ENCODE results near the gene RABGGTA. TPM values are rescaled to one million over a fixed set of nuclear protein-coding genes. Genes with fewer than 3 reads are reported as not detected.
"Not testable (repeated sequence)": the region's sequence is repeated elsewhere in the genome, so short reads cannot be mapped to it uniquely, and the experiment has no call there.

RABGGTA gene
- polyA plus RNA-seq, 4 donors = 25.3 to 58.6 (median 36.0) TPM

DNA sequence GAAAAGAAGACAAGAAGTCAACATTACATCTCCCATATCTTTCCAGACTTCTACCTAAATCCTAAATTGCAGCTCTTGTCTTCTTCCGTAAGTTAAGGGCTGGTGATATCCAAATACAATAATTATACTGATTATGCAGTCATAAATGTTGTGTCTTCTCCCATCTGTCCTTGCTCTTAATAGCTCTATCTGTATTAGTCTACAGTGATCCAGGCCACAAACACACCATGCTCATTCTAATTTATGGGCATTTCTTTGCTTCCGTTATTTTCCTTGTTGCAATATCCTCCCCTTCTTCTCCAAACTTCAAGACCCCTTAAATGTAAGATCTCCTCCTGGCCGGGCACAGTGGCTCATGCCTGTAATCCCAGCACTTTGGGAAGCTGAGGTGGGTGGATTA lies 51.9 kb downstream of the RABGGTA start:
- Histone ChIP-seq H3K27me3 (ENCODE audit: control insufficient read depth in 3 of 3, insufficient read depth in 3 of 3, low read length in 3 of 3) (no peaks in the 10 kb centered on the region), H3K4me1 (ENCODE audit: control insufficient read depth in 3 of 3, insufficient read depth in 2 of 3, low read depth in 1 of 3, low read length in 2 of 3) (peaks cover 0 to 8% (median 0%) of the 10 kb centered on the region in 3 donors), H3K9me3 (ENCODE audit: control insufficient read depth in 2 of 2, insufficient read depth in 1 of 2, low read depth in 1 of 2, low read length in 1 of 2) (no peaks in the 10 kb centered on the region), H3K36me3 (ENCODE audit: control insufficient read depth in 3 of 3, insufficient read depth in 2 of 3, low read depth in 1 of 3, low read length in 3 of 3) (peaks cover 0 to 14% (median 0%) of the 10 kb centered on the region in 3 donors), H3K4me3 (ENCODE audit: low read depth in 1 of 3, low read length in 3 of 3) (no peak overlapping the region), H3K27ac (ENCODE audit: low read depth in 1 of 3, low read length in 2 of 3) (no peak overlapping the region)
- WGBS, 3 donors = 61 to 64% (median 63%) methylated on average over 3 of the region's 3 CpGs
- no peak for FAIRE-seq
- DNase-seq = no peak

DNA sequence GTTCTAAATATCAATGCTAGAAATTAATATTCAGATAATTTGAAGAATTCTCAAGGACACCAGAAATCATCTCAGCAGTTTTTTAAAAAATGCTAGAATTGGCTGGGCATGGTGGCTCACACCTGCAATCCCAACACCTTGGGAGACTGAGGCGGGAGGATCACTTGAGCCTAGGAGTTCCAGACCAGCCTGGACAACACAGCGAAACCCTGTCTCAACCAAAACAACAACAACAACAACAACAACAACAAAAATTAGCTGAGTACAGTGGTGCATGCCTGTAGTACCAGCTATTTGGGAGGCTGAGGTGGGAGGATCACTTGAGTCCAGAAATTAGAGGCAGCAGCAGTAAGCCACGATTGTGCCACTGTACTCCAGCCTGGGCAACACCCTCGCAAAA lies 52.3 kb downstream of the RABGGTA start:
- no peak for DNase-seq
- no peaks in the 10 kb centered on the region for H3K9me3 ChIP-seq (ENCODE audit: control insufficient read depth in 2 of 2, insufficient read depth in 1 of 2, low read depth in 1 of 2, low read length in 1 of 2)
- H3K27me3 ChIP-seq (ENCODE audit: control insufficient read depth in 3 of 3, insufficient read depth in 3 of 3, low read length in 3 of 3) = no peaks in the 10 kb centered on the region
- peaks cover 0 to 13% (median 0%) of the 10 kb centered on the region in 3 donors for H3K4me1 ChIP-seq (ENCODE audit: control insufficient read depth in 3 of 3, insufficient read depth in 2 of 3, low read depth in 1 of 3, low read length in 2 of 3)
- 88 to 96% (median 89%) methylated on average over 4 of the region's 4 CpGs for WGBS, 3 donors
- no peak for FAIRE-seq
- H3K36me3 ChIP-seq (ENCODE audit: control insufficient read depth in 3 of 3, insufficient read depth in 2 of 3, low read depth in 1 of 3, low read length in 3 of 3) = peaks cover 0 to 12% (median 0%) of the 10 kb centered on the region in 3 donors
- H3K4me3 ChIP-seq (ENCODE audit: low read depth in 1 of 3, low read length in 3 of 3) = no peak overlapping the region
- no peak overlapping the region for H3K27ac ChIP-seq (ENCODE audit: low read depth in 1 of 3, low read length in 2 of 3)

DNA sequence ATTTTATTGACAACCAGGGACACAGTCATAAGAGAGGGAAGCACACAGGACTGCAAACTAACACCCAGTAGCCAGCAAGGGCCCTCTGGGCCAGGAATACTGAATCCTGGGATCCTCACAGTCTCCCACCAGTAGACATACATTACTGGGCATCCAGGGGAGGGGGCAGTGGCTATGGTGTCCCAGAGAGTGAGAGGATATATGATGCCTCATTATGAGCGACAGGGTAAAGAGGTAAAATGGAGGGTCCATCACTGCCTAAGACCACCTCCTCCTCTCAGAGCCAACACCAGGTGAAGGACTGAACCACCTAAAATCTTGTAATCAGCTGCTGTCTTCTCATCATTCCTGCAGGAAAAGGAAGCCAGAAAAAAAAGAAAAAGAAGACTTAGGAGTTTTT lies 54.5 kb downstream of the RABGGTA start:
- not testable (repeated sequence) for FAIRE-seq; H3K9me3 ChIP-seq (ENCODE audit: control insufficient read depth in 2 of 2, insufficient read depth in 1 of 2, low read depth in 1 of 2, low read length in 1 of 2); H3K36me3 ChIP-seq (ENCODE audit: control insufficient read depth in 3 of 3, insufficient read depth in 2 of 3, low read depth in 1 of 3, low read length in 3 of 3); H3K27me3 ChIP-seq (ENCODE audit: control insufficient read depth in 3 of 3, insufficient read depth in 3 of 3, low read length in 3 of 3); DNase-seq; H3K27ac ChIP-seq (ENCODE audit: low read depth in 1 of 3, low read length in 2 of 3); H3K4me3 ChIP-seq (ENCODE audit: low read depth in 1 of 3, low read length in 3 of 3)
- H3K4me1 ChIP-seq (ENCODE audit: control insufficient read depth in 3 of 3, insufficient read depth in 2 of 3, low read depth in 1 of 3, low read length in 2 of 3) = peaks cover 0 to 20% (median 0%) of the 10 kb centered on the region in 3 donors
- 89 to 100% (median 97%) methylated on average over 1 of the region's 1 CpG for WGBS, 3 donors

DNA sequence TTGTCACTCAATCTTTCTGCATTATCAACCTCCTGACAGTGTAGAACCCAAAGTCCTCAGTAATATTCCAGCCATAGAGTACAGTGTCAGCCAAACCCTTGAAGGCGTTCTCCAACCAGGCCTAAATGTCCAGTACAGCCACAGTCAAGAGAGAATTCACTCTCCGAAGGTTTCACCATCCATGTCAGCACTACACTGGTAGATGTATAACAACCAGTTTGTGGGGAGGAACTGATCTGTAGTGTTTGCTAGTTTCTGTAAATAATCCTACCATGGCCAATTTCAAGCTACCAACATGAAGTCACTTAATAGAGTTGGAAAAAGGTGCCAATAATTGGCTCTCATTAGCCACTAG lies 55.1 kb downstream of the RABGGTA start:
- Histone ChIP-seq H3K36me3 (ENCODE audit: control insufficient read depth in 3 of 3, insufficient read depth in 2 of 3, low read depth in 1 of 3, low read length in 3 of 3) (peaks cover 0 to 11% (median 0%) of the 10 kb centered on the region in 3 donors), H3K4me1 (ENCODE audit: control insufficient read depth in 3 of 3, insufficient read depth in 2 of 3, low read depth in 1 of 3, low read length in 2 of 3) (peaks cover 0 to 20% (median 0%) of the 10 kb centered on the region in 3 donors), H3K9me3 (ENCODE audit: control insufficient read depth in 2 of 2, insufficient read depth in 1 of 2, low read depth in 1 of 2, low read length in 1 of 2) (no peaks in the 10 kb centered on the region), H3K27ac (ENCODE audit: low read depth in 1 of 3, low read length in 2 of 3) (peak overlapping the region; percentile 90 to 99 (median 99)), H3K4me3 (ENCODE audit: low read depth in 1 of 3, low read length in 3 of 3) (no peak overlapping the region), H3K27me3 (ENCODE audit: control insufficient read depth in 3 of 3, insufficient read depth in 3 of 3, low read length in 3 of 3) (no peaks in the 10 kb centered on the region)
- no peak for FAIRE-seq
- 69 to 89% (median 75%) methylated on average over 2 of the region's 2 CpGs for WGBS, 3 donors
- DNase-seq = no peak

Other genes with a start within 250 kb of the RABGGTA start
- 1 to 10 TPM in 2 of 4 donors, under 1 TPM in 2; 0.81 to 1.4 (median 1.1) TPM for gene CARMIL3, start 219.6 kb downstream of the RABGGTA start, polyA plus RNA-seq
- gene CPNE6, start 200.0 kb downstream of the RABGGTA start, polyA plus RNA-seq = 10 to 100 TPM in 1 of 4 donors, 1 to 10 TPM in 2, under 1 TPM in 1; 0.03 to 10.7 (median 4.2) TPM
- gene PCK2, start 177.3 kb downstream of the RABGGTA start, polyA plus RNA-seq = 100 to 1,000 TPM; 197 to 870 (median 304) TPM
- gene DCAF11, start 156.8 kb downstream of the RABGGTA start, polyA plus RNA-seq = 100 to 1,000 TPM in 2 of 4 donors, 10 to 100 TPM in 2; 72.1 to 122 (median 93.3) TPM
- gene NRL, start 156.6 kb downstream of the RABGGTA start, polyA plus RNA-seq = 1 to 10 TPM; 1.5 to 4.0 (median 2.7) TPM
- 1 to 10 TPM; 2.4 to 5.8 (median 4.1) TPM for gene FITM1, start 140.9 kb downstream of the RABGGTA start, polyA plus RNA-seq
- 100 to 1,000 TPM; 307 to 576 (median 467) TPM for gene PSME1, start 135.4 kb downstream of the RABGGTA start, polyA plus RNA-seq
- 10 to 100 TPM; 27.2 to 74.7 (median 41.3) TPM for gene EMC9, start 130.0 kb downstream of the RABGGTA start, polyA plus RNA-seq
- 100 to 1,000 TPM; 175 to 997 (median 644) TPM for gene PSME2, start 125.0 kb downstream of the RABGGTA start, polyA plus RNA-seq
- 10 to 100 TPM; 33.7 to 83.0 (median 48.9) TPM for gene RNF31, start 124.1 kb downstream of the RABGGTA start, polyA plus RNA-seq
- 10 to 100 TPM; 36.9 to 90.9 (median 63.3) TPM for gene IRF9, start 110.3 kb downstream of the RABGGTA start, polyA plus RNA-seq
- gene REC8, start 99.5 kb downstream of the RABGGTA start, polyA plus RNA-seq = 100 to 1,000 TPM in 1 of 4 donors, 10 to 100 TPM in 3; 23.0 to 135 (median 40.7) TPM
- gene IPO4, start 82.8 kb downstream of the RABGGTA start, polyA plus RNA-seq = 10 to 100 TPM in 2 of 4 donors, 1 to 10 TPM in 2; 3.2 to 24.4 (median 12.5) TPM
- gene TM9SF1, start 76.2 kb downstream of the RABGGTA start, polyA plus RNA-seq = 10 to 100 TPM in 2 of 4 donors, 1 to 10 TPM in 2; 6.9 to 56.1 (median 23.9) TPM
- 1 to 10 TPM in 1 of 4 donors, under 1 TPM in 1, not detected in 2; 0.04 to 6.9 TPM for gene TSSK4, start 65.9 kb downstream of the RABGGTA start, polyA plus RNA-seq
- 100 to 1,000 TPM in 1 of 4 donors, 10 to 100 TPM in 3; 70.0 to 121 (median 94.9) TPM for gene CHMP4A, start 58.1 kb downstream of the RABGGTA start, polyA plus RNA-seq
- gene MDP1, start 55.5 kb downstream of the RABGGTA start, polyA plus RNA-seq = 10 to 100 TPM; 18.8 to 31.1 (median 21.4) TPM
- 100 to 1,000 TPM; 182 to 225 (median 205) TPM for gene NEDD8, start 39.2 kb downstream of the RABGGTA start, polyA plus RNA-seq
- gene GMPR2, start 38.7 kb downstream of the RABGGTA start, polyA plus RNA-seq = 10 to 100 TPM; 57.4 to 94.1 (median 76.0) TPM
- 10 to 100 TPM; 33.0 to 42.4 (median 35.8) TPM for gene TINF2, start 29.0 kb downstream of the RABGGTA start, polyA plus RNA-seq
- gene TGM1, start 8.4 kb downstream of the RABGGTA start, polyA plus RNA-seq = 1 to 10 TPM; 1.5 to 3.4 (median 1.7) TPM
- 10 to 100 TPM; 45.2 to 95.7 (median 66.5) TPM for gene DHRS1, start 28.2 kb upstream of the RABGGTA start, polyA plus RNA-seq
- 10 to 100 TPM in 3 of 4 donors, 1 to 10 TPM in 1; 9.7 to 22.5 (median 16.0) TPM for gene NOP9, start 28.3 kb upstream of the RABGGTA start, polyA plus RNA-seq
- 100 to 1,000 TPM in 2 of 4 donors, 10 to 100 TPM in 2; 31.2 to 273 (median 139) TPM for gene CIDEB, start 36.4 kb upstream of the RABGGTA start, polyA plus RNA-seq
- 1 to 10 TPM in 3 of 4 donors, under 1 TPM in 1; 0.89 to 4.7 (median 2.3) TPM for gene LTB4R2, start 38.5 kb upstream of the RABGGTA start, polyA plus RNA-seq
- 10 to 100 TPM in 2 of 4 donors, 1 to 10 TPM in 2; 5.1 to 37.0 (median 15.8) TPM for gene LTB4R, start 39.9 kb upstream of the RABGGTA start, polyA plus RNA-seq
- 10 to 100 TPM in 1 of 4 donors, 1 to 10 TPM in 3; 3.4 to 16.4 (median 6.1) TPM for gene ADCY4, start 63.5 kb upstream of the RABGGTA start, polyA plus RNA-seq
- 10 to 100 TPM; 16.7 to 58.6 (median 33.6) TPM for gene RIPK3, start 68.4 kb upstream of the RABGGTA start, polyA plus RNA-seq
- 10 to 100 TPM; 11.2 to 45.1 (median 29.1) TPM for gene NFATC4, start 96.6 kb upstream of the RABGGTA start, polyA plus RNA-seq
- 10 to 100 TPM in 1 of 4 donors, 1 to 10 TPM in 1, under 1 TPM in 2; 0.22 to 53.2 (median 3.9) TPM for gene NYNRIN, start 127.4 kb upstream of the RABGGTA start, polyA plus RNA-seq
- 1 to 10 TPM in 2 of 4 donors, under 1 TPM in 1, not detected in 1; 0.27 to 4.8 (median 1.9) TPM for gene CBLN3, start 158.1 kb upstream of the RABGGTA start, polyA plus RNA-seq
- gene KHNYN, start 158.4 kb upstream of the RABGGTA start, polyA plus RNA-seq = 10 to 100 TPM; 21.3 to 75.6 (median 36.4) TPM
- gene SDR39U1, start 171.2 kb upstream of the RABGGTA start, polyA plus RNA-seq = 10 to 100 TPM; 41.4 to 52.6 (median 50.2) TPM
- 1 to 10 TPM in 2 of 4 donors, not detected in 2; 1.1 to 1.4 TPM for gene CMA1, start 236.7 kb upstream of the RABGGTA start, polyA plus RNA-seq

All from small intestine (tissue), 7 donors.